ENCODE results near the gene NCOA6. TPM values are rescaled to one million over a fixed set of nuclear protein-coding genes. Genes with fewer than 3 reads are reported as not detected.
A peak's percentile ranks its signal among the peaks of the same experiment; 100 is the strongest.

NCOA6 gene
- total RNA-seq, 2 experiments from 2014 or later, result 14.6 to 16.3 TPM

DNA sequence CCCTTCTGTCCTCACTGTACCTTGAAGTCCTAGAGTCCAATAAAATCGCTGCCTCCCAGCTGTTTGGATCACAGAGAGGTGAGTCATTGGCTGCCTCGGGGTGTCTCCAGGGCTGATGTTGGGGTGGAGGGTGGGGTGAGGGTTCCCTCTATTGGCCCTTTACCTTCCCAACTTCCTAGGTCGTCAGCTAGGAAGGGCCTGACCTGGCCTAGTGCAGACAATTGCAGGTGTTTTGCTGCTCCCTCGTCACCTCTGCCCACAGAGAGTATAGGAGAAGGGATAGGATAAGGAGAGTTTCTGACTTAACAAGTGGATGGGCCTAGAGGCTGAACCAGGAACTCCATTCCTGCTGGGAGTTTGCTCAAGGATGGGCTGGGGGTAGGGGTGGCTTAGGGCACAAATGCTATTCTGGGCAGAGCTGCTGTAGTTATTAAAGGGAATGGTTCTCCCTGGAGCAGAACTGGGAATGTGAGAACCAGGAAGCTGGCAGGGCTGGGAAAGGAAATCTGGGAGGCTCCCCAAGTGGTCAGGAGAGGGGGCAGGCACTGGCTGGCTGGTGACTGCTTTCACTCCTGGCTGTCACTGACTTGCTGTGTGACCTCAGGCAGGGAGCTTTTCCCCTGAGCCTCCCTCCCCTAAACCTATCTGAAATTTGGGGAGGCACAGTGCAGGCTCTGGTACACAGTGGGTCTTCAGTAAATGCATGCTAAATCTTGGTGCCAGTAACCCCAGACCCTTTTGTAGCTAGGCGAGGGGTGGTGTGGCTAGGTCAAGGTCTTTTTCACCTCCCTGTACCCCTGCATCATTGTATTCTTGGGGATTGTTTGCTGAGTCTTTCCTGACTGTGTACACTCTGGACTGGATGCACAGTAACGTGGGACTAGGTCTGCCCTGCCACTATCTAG, 119.8 kb downstream of the NCOA6 start:
- intact Hi-C loops (cut with DNase I, micrococcal nuclease), result loop anchor here (2.0 to 10.0 kb wide), 4 partner anchors 148 to 591 kb away; partner anchors contain the start of genes AHCY (in 1 of the 2), DYNLRB1 (in 1 of the 2), EIF2S2 (in 1 of the 2) and MAP1LC3A (in 1 of the 2)
- Histone ChIP-seq H3K36me3 (ENCODE audit: insufficient read depth, low read length) (no peaks in the 10 kb centered on the region), H3K27me3 (ENCODE audit: control insufficient read depth in 1 of 2, insufficient read depth in 2 of 2, low read length in 2 of 2) (no peaks in the 10 kb centered on the region), H3K9me3 (ENCODE audit: control insufficient read depth in 1 of 2, insufficient read depth in 1 of 2, low read length in 2 of 2) (no peaks in the 10 kb centered on the region), H3K4me3 (ENCODE audit: low read length) (no peak overlapping the region), H3K27ac (ENCODE audit: low read depth in 1 of 2, low read length in 2 of 2) (peak overlapping the region in 1 of 2 donors; percentile 59), H3K4me1 (ENCODE audit: insufficient read depth, low read length) (peaks cover 41% of the 10 kb centered on the region)
- ChIA-PET POLR2A (no interaction called here), CTCF (interaction anchor here (0.5 to 1.3 kb wide), 2 partner anchors 168 to 390 kb away, joined by 3 read pairs; no protein-coding TSS in a partner anchor)
- DNase-seq, result peak in 4 of 14 experiments; percentile 14 to 55 (median 30)
- Mint-ChIP-seq H3K9me3 (no peaks in the 10 kb centered on the region), H3K4me3 (peak overlapping the region; percentile 97), H3K4me1 (ENCODE audit: low read depth) (peaks cover 43% of the 10 kb centered on the region), H3K27ac (peak overlapping the region; percentile 94), H3K36me3 (ENCODE audit: low read depth) (peaks cover 25% of the 10 kb centered on the region), H3K27me3 (peaks cover 13% of the 10 kb centered on the region)
- no peak for TF ChIP-seq CTCF (IDR thresholded peaks at IDR 0.05)
- ATAC-seq (ENCODE audit: poor library complexity), result no peak

DNA sequence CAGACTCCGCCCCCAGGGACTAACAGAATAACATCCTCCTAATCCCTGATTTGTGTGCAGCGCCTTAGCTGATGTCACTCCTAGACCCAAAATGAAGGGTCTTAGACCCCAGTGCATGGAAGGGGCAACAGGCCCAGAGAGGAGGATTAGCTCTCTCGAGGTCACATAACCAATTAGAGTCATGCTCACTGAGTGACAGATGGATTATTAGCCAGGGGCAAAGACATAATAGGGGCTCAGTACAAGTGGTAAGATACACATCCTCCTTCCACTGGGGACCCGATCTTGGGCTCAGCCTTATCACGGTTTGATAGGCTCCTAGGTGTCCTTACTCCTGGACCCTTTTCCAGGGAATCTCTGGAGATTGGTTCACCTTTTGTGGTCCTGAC, 120.4 kb downstream of the NCOA6 start:
- Mint-ChIP-seq H3K9me3 (no peaks in the 10 kb centered on the region), H3K27ac (peak overlapping the region; percentile 94), H3K4me1 (ENCODE audit: low read depth) (peaks cover 36% of the 10 kb centered on the region), H3K4me3 (peak overlapping the region; percentile 97), H3K36me3 (ENCODE audit: low read depth) (peaks cover 19% of the 10 kb centered on the region), H3K27me3 (peaks cover 13% of the 10 kb centered on the region)
- TF ChIP-seq CTCF (IDR thresholded peaks at IDR 0.05), result no peak
- POLR2A ChIA-PET, result interaction anchor here (2.5 kb wide), 1 partner anchor 27 kb away, joined by 24 read pairs; the partner anchor contains the start of gene PIGU
- Histone ChIP-seq H3K36me3 (ENCODE audit: insufficient read depth, low read length) (no peaks in the 10 kb centered on the region), H3K27ac (ENCODE audit: low read depth in 1 of 2, low read length in 2 of 2) (peak overlapping the region; percentile 59 to 69), H3K27me3 (ENCODE audit: control insufficient read depth in 1 of 2, insufficient read depth in 2 of 2, low read length in 2 of 2) (no peaks in the 10 kb centered on the region), H3K9me3 (ENCODE audit: control insufficient read depth in 1 of 2, insufficient read depth in 1 of 2, low read length in 2 of 2) (no peaks in the 10 kb centered on the region), H3K4me1 (ENCODE audit: insufficient read depth, low read length) (peaks cover 34% of the 10 kb centered on the region), H3K4me3 (ENCODE audit: low read length) (peak overlapping the region; percentile 94)
- ATAC-seq (ENCODE audit: poor library complexity), result no peak
- CTCF ChIA-PET, result interaction anchor here (0.6 to 1.3 kb wide), 3 partner anchors 9 to 829 kb away, joined by 3 read pairs; no protein-coding TSS in a partner anchor
- DNase-seq, result no peak
- intact Hi-C loops (cut with DNase I, micrococcal nuclease), result loop anchor here (5.0 to 10.0 kb wide), 3 partner anchors 148 to 590 kb away; partner anchors contain the start of genes DYNLRB1 (in 1 of the 2), EIF2S2 (in 1 of the 2) and MAP1LC3A (in 1 of the 2)

GRCh38 chr20:34704177-34705007, 121.1 kb downstream of the NCOA6 start, which contains the start of gene TP53INP2:
TSS of gene TP53INP2 (plus strand) at chr20:34704344. CDS start at chr20:34708740, 4,396 bp downstream.
- Histone ChIP-seq H3K9me3 (ENCODE audit: control insufficient read depth in 1 of 2, insufficient read depth in 1 of 2, low read length in 2 of 2) (no peaks in the 10 kb centered on the region), H3K36me3 (ENCODE audit: insufficient read depth, low read length) (no peaks in the 10 kb centered on the region), H3K27ac (ENCODE audit: low read depth in 1 of 2, low read length in 2 of 2) (peak within 1 kb of the TSS; percentile 59 to 69), H3K4me1 (ENCODE audit: insufficient read depth, low read length) (peaks cover 30% of the 10 kb centered on the region), H3K4me3 (ENCODE audit: low read length) (peak within 1 kb of the TSS; percentile 94), H3K27me3 (ENCODE audit: control insufficient read depth in 1 of 2, insufficient read depth in 2 of 2, low read length in 2 of 2) (no peaks in the 10 kb centered on the region)
- CTCF ChIA-PET, result interaction anchor here (0.6 to 2.0 kb wide), 5 partner anchors 9 to 829 kb away, joined by 3 to 7 read pairs (median 3); partner anchors contain the start of gene PIGU
- peak within 1 kb of the TSS; percentile 94 for H3K27ac Mint-ChIP-seq
- H3K27me3 Mint-ChIP-seq, result peaks cover 13% of the 10 kb centered on the region
- peak within 1 kb of the TSS; percentile 97 for H3K4me3 Mint-ChIP-seq
- no peaks in the 10 kb centered on the region for H3K9me3 Mint-ChIP-seq
- no peak for TF ChIP-seq CTCF (IDR thresholded peaks at IDR 0.05)
- ATAC-seq (ENCODE audit: poor library complexity) (peak; percentile 58), DNase-seq (peak; percentile 67 to 96 (median 84))
- POLR2A ChIA-PET, result interaction anchor here (0.7 to 2.5 kb wide), 7 partner anchors 20 to 1250 kb away, joined by 3 to 24 read pairs (median 4); partner anchors contain the start of genes DYNLRB1, ERGIC3, PIGU and SCAND1
- peaks cover 14% of the 10 kb centered on the region for H3K36me3 Mint-ChIP-seq (ENCODE audit: low read depth)
- H3K4me1 Mint-ChIP-seq (ENCODE audit: low read depth), result peaks cover 36% of the 10 kb centered on the region
- intact Hi-C loops (cut with DNase I, micrococcal nuclease), result loop anchor here (1.0 to 10.0 kb wide), 4 partner anchors 27 to 590 kb away; partner anchors contain the start of genes MAP1LC3A (in 2 of the 2), PIGU (in 2 of the 2), DYNLRB1 (in 1 of the 2) and EIF2S2 (in 1 of the 2)

Data from CD4-positive, alpha-beta T cell (primary cell).